PFSK-1 (cell line): ENCODE data around the gene AUH.

Experiments
- POLR2AphosphoS5 ChIP-seq: IDR thresholded peaks from 2 replicates; pipeline ENCODE4 v1.6.1; 2012; ENCODE audit warnings: low read depth, mild to moderate bottlenecking, control low read depth, low read length, moderate library complexity
- TAF1 ChIP-seq: IDR thresholded peaks from 2 replicates; pipeline ENCODE4 v1.6.1; 2012; ENCODE audit warnings: low read length, control low read depth, borderline replicate concordance; ENCODE audit not compliant: insufficient read depth

- TF ChIP-seq TAF1: no peak
- no peak for TF ChIP-seq POLR2AphosphoS5
Observed at GRCh38 chr9:91289244-91289643, 72.5 kb downstream of the AUH start.
